ENCODE data around the gene PTGIS.

Gene PTGIS

DNA sequence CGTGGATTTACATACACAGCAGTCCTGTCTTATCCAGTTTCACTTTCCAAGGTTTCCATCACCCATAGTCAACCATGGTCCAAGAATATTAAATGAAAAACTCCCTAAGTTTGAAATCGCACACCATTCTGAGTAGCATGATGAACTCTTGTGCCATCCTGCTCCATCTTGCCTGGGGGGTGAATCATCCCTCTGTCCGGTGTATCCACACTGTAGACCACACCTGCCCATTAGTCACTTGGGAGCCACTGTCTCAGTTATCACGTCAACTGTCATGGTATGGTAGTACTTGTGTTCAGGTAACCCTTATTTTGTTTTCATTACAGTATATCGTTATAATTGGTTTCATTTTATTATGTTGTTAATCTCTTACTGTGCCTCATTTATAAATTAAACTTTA, 38.5 kb downstream of the PTGIS start:
- no peak for DNase-seq (ENCODE audit: low spot score)

DNA sequence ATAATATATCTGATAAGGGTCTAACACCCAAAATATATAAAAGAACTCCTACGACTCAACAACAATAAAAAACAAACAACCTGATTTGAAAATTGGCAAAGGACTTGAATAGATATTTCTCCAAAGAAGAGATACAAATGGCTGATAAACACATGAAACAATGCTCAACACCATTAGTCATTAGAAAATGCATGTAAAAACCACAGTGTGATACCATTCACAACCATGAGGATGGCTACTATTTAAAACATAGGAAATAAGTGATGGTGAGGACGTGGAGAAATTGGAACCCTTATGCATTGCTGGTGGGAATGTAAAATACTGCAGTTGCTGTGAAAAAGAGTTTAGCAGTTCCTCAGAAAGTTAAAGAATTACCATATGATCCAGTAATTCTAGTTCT, 41.4 kb downstream of the PTGIS start:
- no peak for DNase-seq (ENCODE audit: low spot score)

DNA sequence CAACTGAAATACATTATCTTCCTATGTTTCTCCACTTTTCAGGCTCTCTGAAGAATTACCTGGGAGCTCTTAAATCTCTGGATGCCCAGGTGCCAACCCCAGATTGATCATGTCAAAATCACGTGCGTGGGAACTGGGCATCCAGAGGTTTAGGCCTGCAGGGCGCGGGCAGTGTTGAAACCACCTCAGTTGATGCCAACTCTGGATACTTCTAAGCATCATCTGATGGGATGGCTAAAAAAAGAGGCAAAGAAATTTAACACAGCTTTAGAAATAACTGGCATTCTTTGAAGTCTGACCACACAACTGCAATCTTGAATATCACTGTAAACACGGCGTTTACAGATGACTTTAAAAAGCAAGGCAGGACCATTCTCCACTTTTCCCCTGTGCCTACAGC, 41.9 kb downstream of the PTGIS start:
- no peak for DNase-seq (ENCODE audit: low spot score)

DNA sequence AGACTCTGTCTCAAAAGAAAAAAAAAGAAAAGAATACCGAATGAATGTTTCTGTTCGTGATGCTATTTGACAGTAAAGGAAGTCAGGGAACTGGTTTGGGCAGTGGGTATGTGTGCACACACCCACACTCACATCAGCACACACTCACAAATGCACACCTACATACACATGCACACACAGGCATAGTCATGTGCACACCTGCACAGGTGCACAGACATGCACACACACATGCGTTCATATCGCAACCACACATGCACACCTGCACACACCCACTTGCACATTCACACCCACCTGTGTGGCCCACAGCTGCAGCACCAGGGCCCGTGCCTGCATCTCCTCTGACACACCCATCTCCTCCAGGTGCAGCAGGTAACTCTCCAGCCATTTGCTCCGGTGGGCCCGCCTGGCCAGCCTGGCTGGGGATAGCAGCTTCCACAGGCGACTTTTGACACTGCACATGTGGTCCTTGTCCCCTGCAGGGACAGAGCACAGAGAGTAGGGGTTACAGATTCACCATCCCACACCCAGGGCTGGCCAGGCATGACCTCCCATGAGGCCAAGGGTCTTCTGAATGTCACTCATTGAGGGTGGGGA, 44.1 kb downstream of the PTGIS start:
- no peak for DNase-seq (ENCODE audit: low spot score)

DNA sequence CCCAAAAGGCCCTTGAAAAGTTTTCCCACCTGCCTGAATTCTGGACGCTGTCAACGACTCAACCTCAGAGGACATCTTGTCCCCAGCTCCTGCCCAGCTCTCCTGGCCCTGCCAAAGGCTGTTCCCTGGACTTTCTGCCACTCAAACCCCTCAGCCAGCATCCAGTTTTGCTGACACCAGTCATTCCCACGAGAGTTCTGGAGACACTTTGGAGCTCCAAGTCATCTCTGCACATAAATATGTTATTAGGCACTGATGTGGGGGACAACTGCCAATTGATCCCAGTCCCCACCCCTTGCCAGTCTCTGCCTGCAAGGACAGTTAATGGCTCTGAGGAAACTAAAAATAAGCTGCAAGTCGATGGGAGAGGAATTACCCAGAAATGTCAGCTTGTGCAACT, 46.6 kb downstream of the PTGIS start:
- DNase-seq (ENCODE audit: low spot score): no peak

DNA sequence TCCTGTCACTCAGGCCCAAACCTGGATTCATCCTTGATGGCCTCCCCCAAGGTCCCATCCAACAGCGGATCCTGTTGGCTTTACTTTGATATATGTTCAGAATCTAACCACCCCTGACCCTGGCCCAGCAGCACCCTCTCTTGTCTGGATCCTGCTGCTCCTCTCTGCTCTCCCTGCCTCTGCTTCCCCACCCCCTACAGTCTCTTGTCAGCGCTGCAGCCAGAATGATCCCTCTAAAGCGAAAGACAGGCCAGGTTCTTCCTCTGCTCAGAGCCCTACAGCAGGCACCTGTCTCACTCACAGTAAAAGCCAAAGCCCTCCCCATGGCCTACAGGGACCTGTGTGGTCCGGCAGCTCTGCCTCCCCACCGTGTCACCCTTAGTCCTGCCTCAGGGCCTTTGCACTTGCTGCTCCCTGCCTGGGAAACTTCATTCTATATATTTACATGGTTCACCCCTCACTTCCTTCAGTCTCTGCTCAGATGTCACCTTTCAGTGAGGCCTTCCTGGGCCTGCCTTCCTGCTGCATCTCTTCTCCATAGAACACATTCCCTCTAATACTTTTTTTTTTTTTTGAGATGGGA, 48.1 kb downstream of the PTGIS start:
- DNase-seq (ENCODE audit: low spot score): no peak

DNA sequence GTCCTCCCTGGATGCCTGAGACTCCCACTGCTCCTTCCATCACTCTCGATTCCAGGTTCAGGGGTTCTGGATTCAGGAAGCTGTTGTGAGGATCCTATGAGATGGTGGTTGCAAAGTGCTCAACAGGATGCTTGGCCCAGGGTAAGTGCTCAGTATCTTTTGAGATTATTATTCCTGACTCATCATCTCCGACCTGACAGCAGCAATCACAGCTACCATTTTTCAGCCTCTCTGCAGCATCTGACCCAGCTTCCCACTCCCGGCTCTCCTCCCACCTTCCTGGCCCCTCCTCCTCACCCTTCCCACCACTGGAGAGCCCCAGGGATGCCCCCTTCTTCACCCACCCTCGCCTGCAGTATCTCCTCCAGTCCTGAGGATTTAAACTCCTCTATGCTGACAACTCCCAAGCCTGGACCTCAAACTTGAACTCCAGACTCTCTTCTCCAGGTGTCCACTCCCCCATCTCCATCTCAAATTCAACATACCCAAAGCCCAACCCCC, 48.7 kb downstream of the PTGIS start:
- no peak for DNase-seq (ENCODE audit: low spot score)

DNA sequence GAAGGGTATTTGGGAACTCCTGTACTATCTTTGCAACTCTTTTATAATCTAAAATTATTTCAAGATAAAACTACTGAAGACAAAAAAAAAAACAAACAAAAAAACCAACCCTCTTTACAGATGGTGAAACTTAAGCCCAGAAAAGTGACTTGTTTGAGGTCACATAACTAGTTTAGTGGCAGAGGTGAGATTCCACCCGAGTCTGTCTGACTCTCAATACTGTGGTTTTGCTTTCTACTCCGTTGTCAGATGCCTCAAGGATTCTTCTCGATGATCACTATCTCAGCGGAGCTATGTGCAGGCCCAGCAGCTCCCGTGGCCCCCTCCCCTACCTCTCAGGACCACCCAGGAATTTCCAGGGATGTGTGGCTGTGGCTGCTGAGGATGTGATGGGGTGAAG, 49.4 kb downstream of the PTGIS start:
- DNase-seq (ENCODE audit: low spot score): no peak

DNA sequence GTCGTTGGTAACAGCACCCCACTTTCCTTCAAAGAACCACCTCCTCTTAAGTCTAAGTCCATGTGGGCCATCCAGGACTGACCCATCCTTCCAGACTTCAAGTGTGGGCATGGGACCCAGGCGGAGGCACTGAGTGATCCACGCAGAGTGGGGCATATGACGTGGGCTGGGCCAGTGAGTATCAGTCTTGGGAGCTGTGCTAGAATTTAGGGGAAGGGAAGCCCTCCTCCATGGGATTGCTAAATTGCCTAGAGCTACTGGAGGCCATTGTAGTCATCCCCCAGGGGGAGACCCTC, 50.2 kb downstream of the PTGIS start:
- no peak for DNase-seq (ENCODE audit: low spot score)

DNA sequence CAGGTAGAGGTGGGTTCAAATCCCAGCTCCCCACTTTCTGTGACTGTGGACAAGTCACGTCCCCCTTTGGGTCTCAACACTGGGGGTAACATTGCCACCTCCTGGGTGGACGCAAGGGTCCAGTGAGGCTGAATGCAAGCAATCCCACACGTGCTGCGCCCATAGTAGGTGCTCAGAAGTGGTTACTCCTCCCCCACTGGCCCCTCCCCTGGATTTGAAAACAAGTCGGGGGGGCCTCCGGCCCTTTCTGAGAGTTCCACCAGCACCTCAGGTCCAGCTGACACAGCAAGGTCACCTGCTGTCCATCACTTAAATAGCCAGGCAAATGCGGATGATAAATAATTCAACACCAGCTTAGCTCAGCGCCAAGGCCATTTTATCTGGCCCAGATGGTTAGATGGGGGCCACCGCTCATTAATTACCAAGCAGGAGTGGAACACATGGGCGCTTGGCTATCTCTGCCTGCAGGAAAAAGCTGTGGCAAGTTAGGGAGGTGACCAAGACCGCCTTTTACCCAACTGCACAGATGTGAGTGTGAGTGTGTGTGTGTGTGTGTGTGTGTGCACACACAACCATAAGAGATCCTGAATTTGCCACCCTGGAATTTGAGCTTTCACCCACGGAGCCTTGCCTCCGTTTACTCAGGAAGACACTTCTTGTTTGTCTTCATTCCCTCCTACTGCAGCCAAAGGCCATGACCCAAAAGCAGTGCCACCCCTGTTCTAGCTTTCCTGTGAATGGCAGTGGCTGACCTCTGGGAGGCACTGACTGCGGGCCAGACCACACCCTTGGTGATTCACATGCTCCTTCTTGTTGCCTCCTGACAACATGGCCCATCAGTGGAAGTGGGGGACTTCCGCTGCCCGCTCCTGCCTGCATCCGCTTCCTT, 50.8 kb downstream of the PTGIS start:
- no peak for DNase-seq (ENCODE audit: low spot score)

DNA sequence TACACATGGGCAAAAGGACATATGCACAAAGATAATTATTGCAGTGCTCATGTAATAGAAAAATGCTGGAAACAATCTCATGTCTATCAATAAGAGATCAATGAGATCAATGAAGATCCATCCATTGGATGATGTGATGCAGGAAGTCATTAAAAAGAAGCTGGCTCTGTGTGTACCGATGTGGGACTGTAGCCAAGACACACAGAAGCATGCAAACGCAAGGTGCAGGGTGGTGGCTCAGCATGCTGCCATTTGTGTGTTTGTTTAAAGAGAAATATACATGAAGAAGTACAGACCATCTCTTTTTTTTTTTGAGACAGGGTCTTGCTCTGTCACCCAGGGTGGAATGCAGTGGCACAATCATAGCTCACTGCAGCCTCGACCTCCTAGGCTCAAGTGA, 52.4 kb downstream of the PTGIS start:
- no peak for DNase-seq (ENCODE audit: low spot score)

DNA sequence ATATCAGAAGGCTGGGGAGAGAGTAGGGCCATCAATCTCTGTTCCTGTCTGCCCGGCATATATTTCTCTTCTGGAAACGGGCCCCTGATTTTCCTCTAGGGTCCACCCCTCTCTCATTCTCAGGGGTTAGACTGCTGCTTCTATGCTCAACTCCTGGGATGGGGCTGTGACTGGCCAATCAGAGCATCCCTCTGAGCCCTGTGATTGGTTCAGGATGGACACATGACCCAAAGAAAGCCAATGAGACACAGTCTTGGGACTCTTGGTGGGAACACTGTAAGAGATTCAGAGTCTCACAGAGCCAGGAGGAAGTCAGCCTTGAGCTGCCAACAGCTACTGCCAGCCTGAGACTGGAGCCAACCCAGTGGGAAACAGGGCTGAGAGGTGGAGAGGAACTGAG, 54.4 kb downstream of the PTGIS start:
- DNase-seq (ENCODE audit: low spot score): no peak

DNA sequence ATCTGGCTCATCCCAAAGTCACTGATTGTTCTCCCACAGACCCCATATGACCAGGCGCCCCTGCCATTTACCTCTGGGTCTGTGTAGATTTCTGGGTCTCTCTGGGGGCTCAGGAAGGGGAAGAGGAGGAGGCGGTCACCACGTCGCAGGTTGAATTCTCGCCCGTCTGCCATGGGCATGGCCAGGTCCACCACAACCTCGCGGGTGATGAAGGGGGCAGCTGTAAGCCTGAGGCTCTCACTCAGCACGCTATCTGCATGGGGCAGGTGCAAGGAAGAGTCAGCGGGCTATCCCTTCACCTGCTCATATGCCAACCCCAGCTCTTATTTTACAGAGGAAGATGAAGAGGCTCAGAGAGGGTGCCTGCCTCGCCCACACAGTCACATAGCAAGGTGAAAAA, 54.9 kb downstream of the PTGIS start:
- no peak for DNase-seq (ENCODE audit: low spot score)

DNA sequence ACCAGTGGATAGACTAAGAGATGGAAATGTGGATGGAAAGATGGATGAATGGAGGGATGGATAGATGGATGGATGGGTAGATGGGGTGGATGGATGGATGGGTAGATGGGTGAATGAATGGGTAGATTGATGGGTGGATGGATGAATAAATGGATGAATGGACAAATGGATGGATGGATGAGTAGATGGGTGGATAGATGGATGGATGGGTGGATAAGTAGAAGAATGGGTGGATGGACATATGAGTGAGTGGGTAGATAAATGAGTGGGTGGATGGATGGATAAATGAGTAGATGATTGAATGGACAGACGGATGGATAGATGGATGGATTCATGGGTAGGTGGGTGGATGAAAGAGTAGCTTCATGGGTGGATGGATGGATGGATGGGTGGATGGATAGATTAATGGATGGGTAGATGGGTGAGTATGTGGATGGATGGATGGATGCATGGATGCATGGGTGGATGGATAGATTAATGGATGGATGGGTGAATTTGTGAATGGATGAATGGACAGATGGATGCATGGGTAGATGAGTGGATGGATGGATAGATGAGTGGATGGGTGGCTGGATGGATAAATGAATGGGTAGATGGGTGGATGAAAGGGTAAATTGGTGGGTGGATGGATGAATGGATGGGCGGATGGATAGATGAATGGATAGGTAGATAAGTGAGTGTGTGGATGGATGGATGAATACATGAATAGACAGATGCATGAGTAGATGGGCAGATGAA, 56.0 kb downstream of the PTGIS start:
- no peak for DNase-seq (ENCODE audit: low spot score)

DNA sequence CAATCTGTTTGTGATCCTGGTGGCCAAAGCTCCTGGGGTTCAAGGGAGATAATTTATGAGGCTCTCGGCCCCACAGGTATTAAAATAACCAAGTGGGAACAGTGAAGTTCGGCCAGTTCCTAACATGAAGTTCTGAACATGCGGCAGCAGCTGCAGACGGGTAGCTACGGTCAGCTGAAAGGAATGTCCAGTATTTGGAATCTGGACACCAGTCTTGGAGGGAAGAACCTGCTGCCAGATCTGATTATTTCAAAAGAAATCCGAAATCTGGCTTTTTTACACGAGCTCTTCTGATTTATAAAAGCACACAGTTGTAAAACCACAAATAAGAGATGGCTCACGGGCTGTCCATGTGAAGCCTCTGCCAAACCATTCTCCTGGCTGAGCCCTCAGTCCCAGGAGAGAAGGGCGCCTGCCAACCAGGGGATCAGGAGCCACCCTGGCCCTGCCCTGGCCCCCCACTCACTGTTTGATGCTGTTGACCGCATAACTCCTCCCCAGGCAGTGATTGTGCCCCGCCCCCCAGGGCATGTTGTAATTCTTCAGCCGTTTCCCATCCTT, 57.3 kb downstream of the PTGIS start:
- no peak for DNase-seq (ENCODE audit: low spot score)

DNA sequence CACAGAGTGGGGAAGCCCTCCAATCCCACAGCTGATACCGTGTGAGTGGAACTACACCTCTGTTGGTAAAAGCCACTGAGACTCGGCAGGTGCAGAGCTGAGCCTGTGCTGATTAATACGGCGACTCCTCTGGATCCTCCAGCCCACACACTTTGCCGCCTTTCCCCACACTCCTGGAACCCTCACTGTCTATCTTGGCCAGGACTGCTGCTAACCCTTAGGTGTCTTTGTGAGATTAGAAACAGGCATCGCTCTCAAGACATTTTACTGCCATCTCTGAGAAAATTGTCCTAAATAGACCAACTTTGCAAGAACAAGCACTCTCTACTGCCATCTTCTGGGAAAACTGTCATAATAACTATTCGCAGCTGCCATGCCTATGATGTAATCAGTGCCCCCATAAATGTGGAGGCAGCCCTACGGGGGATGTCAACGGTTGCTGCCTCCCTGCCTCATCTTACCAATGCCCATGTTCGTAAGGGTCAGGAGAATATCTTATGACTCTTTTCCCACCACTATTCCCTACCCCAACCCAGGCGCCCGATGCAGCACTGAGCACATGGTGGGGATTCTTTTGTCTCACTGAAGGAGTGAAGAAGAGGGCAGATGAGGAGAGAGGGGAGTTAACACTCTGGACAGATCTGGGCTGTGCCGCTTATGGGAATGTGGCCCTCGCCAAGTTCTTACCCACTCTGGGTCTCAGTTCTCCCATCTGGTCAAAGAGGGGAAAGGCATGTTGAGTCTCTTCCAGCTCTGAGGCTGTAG, 59.3 kb downstream of the PTGIS start:
- peak; percentile 74 for DNase-seq (ENCODE audit: low spot score)

DNA sequence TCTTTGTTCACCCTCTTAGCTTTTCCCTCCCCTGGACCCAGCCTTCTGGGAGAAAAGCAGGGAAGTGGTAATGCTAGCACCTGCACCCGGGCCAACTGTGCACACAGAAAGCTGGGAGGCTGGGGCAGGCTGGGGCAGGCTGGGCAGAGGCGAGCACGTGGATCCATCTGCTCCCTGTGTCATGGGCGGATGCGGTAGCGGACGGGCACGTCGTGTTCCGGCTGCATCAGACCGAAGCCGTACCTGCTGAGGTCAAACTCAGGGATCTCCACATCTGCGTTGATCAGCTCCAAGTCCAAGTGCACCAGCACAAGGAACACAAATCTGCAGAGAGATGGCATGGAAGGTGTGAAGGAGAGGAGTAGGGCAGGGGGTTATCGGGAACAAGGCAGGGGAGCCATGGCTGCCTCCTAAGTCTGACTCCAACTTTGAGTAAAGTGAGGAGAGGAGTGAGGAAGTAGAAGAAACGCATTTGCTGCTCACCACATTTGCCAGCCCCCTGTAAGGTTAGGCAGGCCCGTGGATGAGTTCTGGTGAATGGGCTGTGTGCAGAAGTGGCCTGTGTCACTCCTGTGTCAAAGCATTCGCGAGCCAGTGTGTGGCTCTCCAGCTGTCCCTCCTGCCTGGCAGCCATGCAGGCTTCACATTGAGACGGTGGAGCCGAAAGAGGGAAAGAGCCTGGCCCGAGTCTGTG, 60.0 kb downstream of the PTGIS start:
- DNase-seq (ENCODE audit: low spot score): no peak

DNA sequence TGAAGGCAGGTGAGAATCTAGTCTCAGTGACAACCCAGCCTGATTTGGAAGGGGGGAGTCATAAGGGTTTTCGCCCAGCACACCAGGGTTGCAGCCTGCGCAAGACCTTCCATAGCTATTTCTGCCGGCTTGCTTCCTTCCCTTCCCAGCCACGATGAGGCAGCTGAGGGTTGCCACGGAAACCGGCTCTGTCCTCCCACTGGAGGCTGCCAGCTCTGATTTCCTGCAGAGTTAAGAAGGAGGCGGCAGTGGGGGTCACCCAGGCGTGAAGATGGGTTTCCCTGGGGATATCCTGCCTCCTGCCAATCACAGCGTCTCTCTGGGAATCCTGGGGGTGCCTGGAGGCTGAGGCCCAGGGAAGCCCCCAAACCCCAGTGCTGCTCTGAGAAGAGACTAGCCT, 62.4 kb downstream of the PTGIS start:
- DNase-seq (ENCODE audit: low spot score): peak; percentile 51

DNA sequence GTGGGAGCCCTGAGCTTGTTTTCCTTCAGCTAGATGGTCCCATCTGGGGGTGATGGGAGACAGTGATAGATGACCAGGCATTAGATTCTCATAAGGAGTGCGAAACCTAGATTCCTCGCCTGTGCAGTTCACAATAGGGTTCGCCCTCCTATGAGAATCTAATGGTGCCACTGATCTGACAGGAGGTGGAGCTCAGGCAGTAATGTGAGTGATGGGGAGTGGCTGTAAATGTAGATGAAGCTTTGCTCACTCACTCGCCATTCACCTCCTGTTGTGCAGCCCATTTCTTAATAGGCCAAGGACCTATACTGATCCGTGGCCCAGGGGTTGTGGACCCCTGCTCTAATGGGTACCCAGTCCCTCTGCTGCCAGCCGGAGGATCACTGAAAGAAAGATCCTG, 64.8 kb downstream of the PTGIS start:
- DNase-seq (ENCODE audit: low spot score): no peak

DNA sequence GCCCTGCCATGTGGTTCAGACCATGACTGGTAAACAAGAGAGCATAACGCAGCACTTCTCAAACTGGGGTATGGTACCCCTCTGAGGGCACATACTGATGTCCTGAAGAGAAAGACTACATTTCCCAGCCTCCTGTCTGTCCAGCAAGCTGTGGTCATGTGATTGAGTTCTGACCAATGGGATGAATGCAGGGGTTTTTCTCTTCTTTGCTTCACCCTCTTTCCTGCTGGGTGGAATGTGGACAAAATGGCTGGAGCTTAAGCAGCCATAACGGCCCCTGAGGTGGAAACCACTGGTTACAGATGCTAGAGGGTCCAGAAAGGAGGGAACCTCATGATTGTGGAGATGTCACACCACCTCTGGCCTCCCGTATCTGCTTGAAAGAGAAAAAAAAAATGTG, 66.0 kb downstream of the PTGIS start:
- DNase-seq (ENCODE audit: low spot score): no peak

DNA sequence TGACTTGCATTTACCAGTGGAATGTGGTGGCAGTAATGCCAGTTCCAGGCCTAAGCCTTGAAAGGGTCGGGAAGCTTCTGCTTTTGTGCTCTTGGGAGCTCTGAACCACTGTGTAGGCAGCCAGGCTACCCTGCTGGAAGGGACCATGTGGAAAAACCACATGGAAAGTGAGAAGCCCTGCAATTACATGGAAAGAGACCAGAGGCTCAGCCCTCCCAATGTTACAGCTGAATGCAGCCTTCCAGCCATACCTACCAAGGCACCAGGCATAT, 70.6 kb downstream of the PTGIS start:
- DNase-seq (ENCODE audit: low spot score): no peak

Data from D341Med (cell line).